Bronchial epithelial cell (primary cell): ENCODE results near the gene ANKRD49. TPM values are rescaled to one million over a fixed set of nuclear protein-coding genes. Genes with fewer than 3 reads are reported as not detected.

Source experiments
- DNase-seq: peaks from one replicate; pipeline ENCODE4 v3.0.0-alpha.2; 2010; ENCODE audit warnings: low read depth
- FAIRE-seq: peaks from 2 replicates; lab custom pipeline; 2011; peaks lifted over from hg19 to GRCh38; lab: Jason Lieb, UNC
- H3K27me3 ChIP-seq: 2 replicates; pipeline ENCODE4 v1.5.1; 2011; ENCODE audit warnings: low read length; ENCODE audit not compliant: control insufficient read depth, insufficient read depth
- H3K36me3 ChIP-seq: 2 replicates; pipeline ENCODE4 v1.5.1; 2011; ENCODE audit warnings: low read length; ENCODE audit not compliant: control insufficient read depth, insufficient read depth
- H3K4me3 ChIP-seq: 2 replicates; pipeline ENCODE4 v1.5.1; 2011; ENCODE audit warnings: mild to moderate bottlenecking, low read depth, low read length, control low read depth
- total RNA-seq: library from RNA; depleted of rRNA; stranded (reverse); fragments of >200 nt; gene quantifications from 2 replicates; pipeline ENCODE4 v1.2.1, GENCODE V29; 2014
- TF ChIP-seq, protein P1 (sequence below): IDR thresholded peaks from 2 replicates; pipeline ENCODE4 v1.5.1; 2011; ENCODE audit warnings: mild to moderate bottlenecking, moderate library complexity, low read length, control low read depth, inconsistent platforms; ENCODE audit not compliant: insufficient read depth, severe bottlenecking

ANKRD49 gene, protein sequence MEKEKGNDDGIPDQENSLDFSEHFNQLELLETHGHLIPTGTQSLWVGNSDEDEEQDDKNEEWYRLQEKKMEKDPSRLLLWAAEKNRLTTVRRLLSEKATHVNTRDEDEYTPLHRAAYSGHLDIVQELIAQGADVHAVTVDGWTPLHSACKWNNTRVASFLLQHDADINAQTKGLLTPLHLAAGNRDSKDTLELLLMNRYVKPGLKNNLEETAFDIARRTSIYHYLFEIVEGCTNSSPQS
- 17.1 and 20.5 TPM in 2 replicates for total RNA-seq

DNA sequence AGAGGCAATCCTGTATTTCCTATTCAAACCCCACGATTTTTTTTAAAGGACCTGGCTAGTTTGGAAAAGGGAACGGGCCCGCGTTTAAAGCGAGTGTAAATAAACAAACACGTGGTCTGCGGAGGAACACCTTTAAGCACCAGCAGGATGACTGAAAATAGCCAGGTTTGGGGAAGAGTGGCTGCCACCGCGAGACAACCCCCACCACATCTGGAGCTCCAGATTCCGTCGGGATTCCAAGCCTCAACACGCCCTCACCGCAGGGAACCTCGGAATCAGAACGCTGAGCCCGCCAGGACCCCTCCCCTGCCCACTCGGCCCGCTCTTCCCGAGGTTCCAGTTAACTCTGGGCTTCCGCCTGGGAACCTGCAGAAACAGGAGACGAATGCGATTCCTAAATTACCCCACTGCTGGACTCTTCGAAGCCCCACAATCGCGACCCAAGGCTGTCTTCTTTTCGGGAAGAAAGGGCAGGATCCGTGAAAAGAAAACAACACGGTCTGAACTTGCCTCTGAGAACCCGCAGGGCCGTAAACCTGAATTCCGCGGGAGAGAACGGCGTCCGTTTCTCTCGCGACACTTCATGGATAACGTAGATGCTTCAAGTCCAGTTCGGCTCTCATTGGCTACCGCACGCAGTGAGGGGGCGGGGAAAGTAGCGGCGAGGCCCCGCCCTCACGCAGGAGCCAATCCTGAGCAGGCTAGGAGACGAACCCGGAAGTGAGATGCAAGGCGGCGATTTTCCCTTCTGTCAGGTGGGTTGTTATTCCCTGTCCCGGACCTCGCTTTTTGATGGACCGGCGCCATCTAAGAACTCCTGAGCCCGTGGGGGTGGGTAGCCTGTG lies at the start of gene ANKRD49, which contains the start of gene MRE11:
ANKRD49 (plus strand) TSS at position 704 of the 845 bp plus-strand sequence. CDS start 2,710 bp downstream, outside the sequence.
MRE11 (minus strand) TSS at position 564 of the 845 bp plus-strand sequence. CDS start 1,043 bp downstream, outside the sequence.
- Histone ChIP-seq H3K4me3 (peak within 1 kb of the TSS; percentile 80), H3K36me3 (peaks cover 5% of the 10 kb centered on the region), H3K27me3 (no peaks in the 10 kb centered on the region)
- TF ChIP-seq, protein P1, sequence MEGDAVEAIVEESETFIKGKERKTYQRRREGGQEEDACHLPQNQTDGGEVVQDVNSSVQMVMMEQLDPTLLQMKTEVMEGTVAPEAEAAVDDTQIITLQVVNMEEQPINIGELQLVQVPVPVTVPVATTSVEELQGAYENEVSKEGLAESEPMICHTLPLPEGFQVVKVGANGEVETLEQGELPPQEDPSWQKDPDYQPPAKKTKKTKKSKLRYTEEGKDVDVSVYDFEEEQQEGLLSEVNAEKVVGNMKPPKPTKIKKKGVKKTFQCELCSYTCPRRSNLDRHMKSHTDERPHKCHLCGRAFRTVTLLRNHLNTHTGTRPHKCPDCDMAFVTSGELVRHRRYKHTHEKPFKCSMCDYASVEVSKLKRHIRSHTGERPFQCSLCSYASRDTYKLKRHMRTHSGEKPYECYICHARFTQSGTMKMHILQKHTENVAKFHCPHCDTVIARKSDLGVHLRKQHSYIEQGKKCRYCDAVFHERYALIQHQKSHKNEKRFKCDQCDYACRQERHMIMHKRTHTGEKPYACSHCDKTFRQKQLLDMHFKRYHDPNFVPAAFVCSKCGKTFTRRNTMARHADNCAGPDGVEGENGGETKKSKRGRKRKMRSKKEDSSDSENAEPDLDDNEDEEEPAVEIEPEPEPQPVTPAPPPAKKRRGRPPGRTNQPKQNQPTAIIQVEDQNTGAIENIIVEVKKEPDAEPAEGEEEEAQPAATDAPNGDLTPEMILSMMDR, result no peak
- DNase-seq (peak; percentile 97), FAIRE-seq (peak; percentile 96)

- H3K36me3 ChIP-seq, result peaks cover 3% of the 10 kb centered on the region
- H3K4me3 ChIP-seq, result no peak overlapping the region
- H3K27me3 ChIP-seq, result no peaks in the 10 kb centered on the region
- DNase-seq, result no peak
- TF ChIP-seq, protein P1, result no peak
- no peak for FAIRE-seq
These were observed 48.1 kb upstream of the ANKRD49 start for GRCh38 chr11:94445641-94446040.

GRCh38 chr11:94447149-94447548 lies 46.6 kb upstream of the ANKRD49 start:
- TF ChIP-seq, protein P1, result no peak
- FAIRE-seq, result peak; percentile 32

DNA sequence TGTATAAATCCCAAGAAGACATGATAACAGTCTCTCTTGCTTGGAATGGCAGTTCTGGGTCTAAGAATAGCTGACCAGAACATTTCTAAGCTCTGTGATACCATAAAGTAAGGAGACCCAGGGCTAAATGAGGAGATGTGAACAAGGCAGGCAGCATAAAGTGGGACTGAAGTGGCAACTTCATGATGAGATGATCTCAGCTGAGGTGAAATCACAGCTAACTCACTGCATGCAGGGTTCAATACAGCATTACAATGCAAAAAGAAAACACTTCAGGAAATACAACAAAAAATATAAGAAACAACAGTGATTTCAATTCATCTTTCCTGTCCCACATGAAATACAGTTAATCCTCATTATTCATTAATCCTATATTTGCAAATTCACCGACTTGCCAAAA lies 44.8 kb upstream of the ANKRD49 start:
- FAIRE-seq (no peak), DNase-seq (no peak)
- H3K4me3 ChIP-seq, result no peak overlapping the region
- TF ChIP-seq, protein P1, result no peak
- peaks cover 3% of the 10 kb centered on the region for H3K36me3 ChIP-seq
- H3K27me3 ChIP-seq, result no peaks in the 10 kb centered on the region

More at GRCh38 chr11:94447149-94447548, 46.6 kb upstream of the ANKRD49 start:
- Histone ChIP-seq H3K36me3 (peaks cover 3% of the 10 kb centered on the region), H3K27me3 (no peaks in the 10 kb centered on the region), H3K4me3 (no peak overlapping the region)
- no peak for DNase-seq

DNA sequence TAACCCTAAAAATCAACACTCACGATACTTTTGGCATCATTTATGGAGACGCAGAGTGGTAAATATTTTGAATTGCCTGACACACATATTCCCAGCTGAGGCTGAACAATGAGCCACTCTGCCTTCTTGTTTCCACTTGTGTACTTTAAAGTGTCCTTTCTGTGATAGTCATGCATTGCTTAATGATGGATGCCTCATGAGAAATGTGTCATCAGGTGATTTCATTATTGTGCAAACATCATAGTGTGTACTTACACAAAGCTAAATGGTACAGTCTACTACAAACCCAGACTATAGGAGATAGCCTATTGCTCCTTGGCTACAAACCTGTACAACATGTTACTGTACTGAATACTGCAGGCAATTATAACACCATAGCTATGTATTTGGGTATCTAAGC lies 44.3 kb upstream of the ANKRD49 start:
- Histone ChIP-seq H3K27me3 (no peaks in the 10 kb centered on the region), H3K4me3 (no peak overlapping the region), H3K36me3 (peaks cover 3% of the 10 kb centered on the region)
- DNase-seq, result peak; percentile 100
- TF ChIP-seq, protein P1, result no peak
- peak; percentile 96 for FAIRE-seq
